ENCODE data around the gene SKA1. TPM values are rescaled to one million over a fixed set of nuclear protein-coding genes. Genes with fewer than 3 reads are reported as not detected.

The SKA1 gene
- total and polyA plus RNA-seq, 2 of the 4 experiments (the other 2 are of a cell fraction) = 5.8 to 5.9 TPM

GRCh38 chr18:50358844-50359243 is 16.0 kb upstream of the SKA1 start:
- ChIA-PET POLR2A (ENCODE audit: unreplicated experiment) (no interaction called here), CTCF (no interaction called here)
- 0% methylated on average over 1 of the region's 1 CpG; no CpG with 5 or more reads in 1 of the 2 experiments for WGBS, 2 experiments (ENCODE audit: extremely low coverage in 2 of 2, insufficient read length in 1 of 2)
- intact Hi-C loops (cut with micrococcal nuclease) = loop anchor here (5.0 kb wide), 5 partner anchors 72 to 847 kb away; partner anchors contain the start of gene CXXC1
- Histone ChIP-seq H2AK9ac (replicated peaks; ENCODE audit: low read depth, low read length, poor library complexity) (no peak overlapping the region), H3K36me3 (ENCODE audit: control insufficient read depth, insufficient read depth, low read length) (no peaks in the 10 kb centered on the region), H3K79me1 (ENCODE audit: low read depth in 1 of 2, low read length in 2 of 2) (no peaks in the 10 kb centered on the region), H3K9me1 (ENCODE audit: insufficient read depth, low read length) (no peaks in the 10 kb centered on the region), H2AFZ (replicated peaks; ENCODE audit: low read length, poor library complexity) (no peak overlapping the region), H3K9me3 (ENCODE audit: control insufficient read depth, insufficient read depth, low read length) (no peaks in the 10 kb centered on the region), H4K5ac (ENCODE audit: low read depth, low read length) (no peak overlapping the region), H3K56ac (ENCODE audit: extremely low read depth, insufficient read depth, low read length) (no peak overlapping the region), H4K91ac (ENCODE audit: insufficient read depth, low read depth, low read length) (no peak overlapping the region), H2AK5ac (ENCODE audit: low read depth, low read length) (no peak overlapping the region), H4K20me1 (ENCODE audit: insufficient read depth, low read length) (no peaks in the 10 kb centered on the region), H3K9ac (ENCODE audit: low read depth, low read length) (no peak overlapping the region), H4K8ac (ENCODE audit: low read depth in 2 of 2, low read length in 2 of 2) (no peak overlapping the region), H3K4me2 (ENCODE audit: low read depth, low read length) (no peak overlapping the region), H2BK5ac (ENCODE audit: low read depth, low read length, poor library complexity, severe bottlenecking) (no peak overlapping the region), H3K23ac (ENCODE audit: low read depth, low read length) (no peak overlapping the region), H2BK15ac (ENCODE audit: low read depth, low read length) (no peak overlapping the region), H3K18ac (ENCODE audit: low read depth, low read length) (no peak overlapping the region), H3K14ac (replicated peaks; ENCODE audit: low read depth, low read length) (no peak overlapping the region), H3K4me1 (ENCODE audit: control insufficient read depth, insufficient read depth, low read length) (no peaks in the 10 kb centered on the region), H2BK20ac (ENCODE audit: low read depth, low read length) (no peak overlapping the region), H3K4me3 (ENCODE audit: insufficient read depth, low read depth, low read length) (no peak overlapping the region), H3K4ac (ENCODE audit: low read depth, low read length) (no peak overlapping the region), H3K27me3 (ENCODE audit: control insufficient read depth, insufficient read depth, low read length) (peaks cover 6% of the 10 kb centered on the region), H2BK120ac (ENCODE audit: low read depth, low read length) (no peak overlapping the region), H3K27ac (ENCODE audit: insufficient read depth, low read length) (no peak overlapping the region)
- dilution Hi-C loops (cut with HindIII; ENCODE audit: low sequenced_read_pairs, unreplicated experiment) = no loop called here
- TF ChIP-seq RAD21 (IDR thresholded peaks at IDR 0.05; ENCODE audit: low read length) (no peak), POLR2A (IDR thresholded peaks at IDR 0.05; ENCODE audit: low read depth, low read length) (no peak), NFE2L2 (IDR thresholded peaks at IDR 0.05; ENCODE audit: low read depth, low read length) (no peak)
- DNase-seq (no peak), ATAC-seq (ENCODE audit: low read depth) (no peak)
- BruUV-seq (replicated peaks) = no TSS peak
- in situ Hi-C loops (cut with MboI; ENCODE audit: low sequenced_read_pairs) = no loop called here

Measured in IMR-90 (cell line).